KOPT-K1 (cell line): ENCODE measurements around the gene GFPT1.

Source experiments
- H3K27ac ChIP-seq: fragments of 200-600 bp; sonication (generic); 2 replicates; pipeline ENCODE4 v1.5.1; 2016; ENCODE audit warnings: antibody characterized with exemption, mild to moderate bottlenecking, low read depth, low read length; ENCODE audit not compliant: poor library complexity, severe bottlenecking
- H3K36me3 ChIP-seq: fragments of 200-600 bp; sonication (generic); 2 replicates; pipeline ENCODE4 v1.5.1; 2017; ENCODE audit warnings: antibody characterized with exemption, mild to moderate bottlenecking, low read length, moderate library complexity; ENCODE audit not compliant: insufficient read depth
- H3K9me3 ChIP-seq: fragments of 200-600 bp; sonication (generic); 2 replicates; pipeline ENCODE4 v1.5.1; 2017; ENCODE audit warnings: antibody characterized with exemption, low read length, mild to moderate bottlenecking; ENCODE audit not compliant: insufficient read depth, poor library complexity, severe bottlenecking

GFPT1 gene

GRCh38 chr2:69298261-69298660 lies 88.8 kb downstream of the GFPT1 start:
- Histone ChIP-seq H3K9me3 (no peaks in the 10 kb centered on the region), H3K27ac (no peak overlapping the region), H3K36me3 (no peaks in the 10 kb centered on the region)

GRCh38 chr2:69297216-69297615 lies 89.8 kb downstream of the GFPT1 start:
- no peak overlapping the region for H3K27ac ChIP-seq
- no peaks in the 10 kb centered on the region for H3K36me3 ChIP-seq

GRCh38 chr2:69296421-69296820 lies 90.6 kb downstream of the GFPT1 start:
- no peak overlapping the region for H3K27ac ChIP-seq
- no peaks in the 10 kb centered on the region for H3K36me3 ChIP-seq
- no peaks in the 10 kb centered on the region for H3K9me3 ChIP-seq

More at GRCh38 chr2:69297216-69297615, 89.8 kb downstream of the GFPT1 start:
- no peaks in the 10 kb centered on the region for H3K9me3 ChIP-seq

- Histone ChIP-seq H3K36me3 (no peaks in the 10 kb centered on the region), H3K27ac (no peak overlapping the region), H3K9me3 (no peaks in the 10 kb centered on the region)
These were observed 94.8 kb downstream of the GFPT1 start for GRCh38 chr2:69292256-69292655.

DNA sequence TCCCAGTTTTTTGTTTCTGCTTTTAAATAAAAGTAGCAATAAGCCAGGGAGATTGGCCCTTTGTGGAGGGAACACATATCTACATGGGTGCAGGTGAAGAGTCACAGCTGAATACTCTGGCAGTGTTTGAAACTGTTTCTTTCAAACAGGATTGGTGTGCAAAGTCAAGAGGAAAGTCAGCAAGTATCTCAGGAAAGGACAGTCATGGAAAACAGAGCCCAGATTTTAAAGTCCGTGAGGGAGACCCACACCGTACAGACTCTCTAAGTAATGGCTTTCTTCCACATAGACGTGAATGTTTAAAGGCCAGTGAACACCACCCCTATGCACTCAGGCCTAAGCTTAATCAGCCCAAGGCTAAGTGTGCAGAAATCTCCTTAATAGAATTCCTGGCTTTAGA lies 95.3 kb downstream of the GFPT1 start:
- H3K27ac ChIP-seq: no peak overlapping the region
- no peaks in the 10 kb centered on the region for H3K36me3 ChIP-seq
- H3K9me3 ChIP-seq: no peaks in the 10 kb centered on the region

GRCh38 chr2:69291004-69291650 lies 95.9 kb downstream of the GFPT1 start:
- Histone ChIP-seq H3K27ac (no peak overlapping the region), H3K36me3 (no peaks in the 10 kb centered on the region), H3K9me3 (no peaks in the 10 kb centered on the region)

DNA sequence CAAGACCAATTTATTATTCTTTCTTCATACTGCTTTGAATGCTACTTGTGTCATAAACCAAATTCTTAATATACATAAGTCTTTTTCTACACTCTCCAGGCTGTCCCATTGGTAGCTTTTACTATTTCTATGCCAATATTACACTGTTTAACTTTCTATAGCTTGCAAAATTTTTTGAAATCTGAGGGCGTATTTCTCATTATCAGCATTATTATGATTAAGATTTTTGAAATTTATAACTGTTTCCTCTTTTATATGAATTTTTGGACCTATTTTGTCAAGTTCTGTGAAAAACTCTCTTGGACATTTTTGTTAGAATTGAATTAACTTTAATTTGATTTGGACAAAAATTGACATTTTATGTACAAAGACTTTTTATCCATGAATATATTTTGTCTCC lies 98.6 kb downstream of the GFPT1 start:
- Histone ChIP-seq H3K36me3 (no peaks in the 10 kb centered on the region), H3K27ac (no peak overlapping the region), H3K9me3 (no peaks in the 10 kb centered on the region)

- Histone ChIP-seq H3K9me3 (no peaks in the 10 kb centered on the region), H3K36me3 (no peaks in the 10 kb centered on the region), H3K27ac (no peak overlapping the region)
These were observed 99.5 kb downstream of the GFPT1 start for GRCh38 chr2:69287544-69287943.

DNA sequence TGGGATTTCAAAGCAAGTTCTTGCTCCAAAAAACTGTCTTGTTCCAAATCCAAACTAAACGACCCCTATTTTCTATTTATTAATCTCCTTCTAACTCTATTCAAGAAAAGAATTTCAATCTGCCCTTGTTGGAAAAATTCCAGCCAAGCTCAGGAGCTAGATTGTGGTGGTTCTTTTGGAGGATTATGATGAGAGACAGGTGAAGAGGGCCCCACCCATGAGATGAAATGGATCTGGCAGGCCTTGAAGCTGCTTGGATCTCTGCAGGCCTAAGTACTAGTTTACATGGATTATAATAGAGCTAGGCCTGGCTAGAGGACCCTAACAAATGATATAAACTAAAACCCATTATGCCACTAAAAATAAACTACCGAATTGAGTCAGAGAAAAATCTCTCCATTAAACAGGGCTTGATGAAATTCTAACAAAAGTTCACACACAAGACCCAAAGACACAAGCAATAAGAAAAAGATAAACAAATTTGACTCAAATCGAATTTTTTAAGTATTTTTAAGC lies 101.6 kb downstream of the GFPT1 start:
- H3K9me3 ChIP-seq: no peaks in the 10 kb centered on the region
- no peaks in the 10 kb centered on the region for H3K36me3 ChIP-seq
- no peak overlapping the region for H3K27ac ChIP-seq

DNA sequence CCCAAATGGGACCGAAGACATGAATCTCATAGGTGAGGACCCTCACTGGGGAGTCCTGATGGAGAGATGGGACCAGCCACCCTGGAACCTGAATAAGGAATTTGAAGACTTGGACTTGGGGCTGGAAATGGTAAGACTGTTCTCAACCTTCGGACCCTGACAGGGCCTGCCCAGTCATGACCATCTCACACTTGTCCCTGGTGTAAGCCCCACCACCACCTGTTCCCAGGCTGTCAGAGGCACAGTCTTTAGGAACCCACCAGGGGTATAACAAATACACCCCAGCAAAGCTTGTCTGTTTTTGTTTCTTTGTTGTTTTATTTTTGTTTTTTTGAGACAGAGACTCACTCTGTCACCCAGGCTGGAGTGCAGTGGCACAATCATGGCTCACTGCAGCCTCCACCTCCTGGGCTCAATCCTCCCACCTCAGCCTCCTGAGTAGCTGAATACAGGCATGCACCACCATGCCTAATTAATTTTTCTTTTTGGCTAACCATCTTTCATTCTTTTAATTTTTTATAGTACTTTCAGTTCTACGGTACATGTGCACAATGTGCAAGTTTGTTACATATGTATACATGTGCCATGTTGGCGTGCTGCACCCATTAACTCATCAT lies 106.1 kb downstream of the GFPT1 start:
- Histone ChIP-seq H3K27ac (no peak overlapping the region), H3K9me3 (no peaks in the 10 kb centered on the region), H3K36me3 (no peaks in the 10 kb centered on the region)

DNA sequence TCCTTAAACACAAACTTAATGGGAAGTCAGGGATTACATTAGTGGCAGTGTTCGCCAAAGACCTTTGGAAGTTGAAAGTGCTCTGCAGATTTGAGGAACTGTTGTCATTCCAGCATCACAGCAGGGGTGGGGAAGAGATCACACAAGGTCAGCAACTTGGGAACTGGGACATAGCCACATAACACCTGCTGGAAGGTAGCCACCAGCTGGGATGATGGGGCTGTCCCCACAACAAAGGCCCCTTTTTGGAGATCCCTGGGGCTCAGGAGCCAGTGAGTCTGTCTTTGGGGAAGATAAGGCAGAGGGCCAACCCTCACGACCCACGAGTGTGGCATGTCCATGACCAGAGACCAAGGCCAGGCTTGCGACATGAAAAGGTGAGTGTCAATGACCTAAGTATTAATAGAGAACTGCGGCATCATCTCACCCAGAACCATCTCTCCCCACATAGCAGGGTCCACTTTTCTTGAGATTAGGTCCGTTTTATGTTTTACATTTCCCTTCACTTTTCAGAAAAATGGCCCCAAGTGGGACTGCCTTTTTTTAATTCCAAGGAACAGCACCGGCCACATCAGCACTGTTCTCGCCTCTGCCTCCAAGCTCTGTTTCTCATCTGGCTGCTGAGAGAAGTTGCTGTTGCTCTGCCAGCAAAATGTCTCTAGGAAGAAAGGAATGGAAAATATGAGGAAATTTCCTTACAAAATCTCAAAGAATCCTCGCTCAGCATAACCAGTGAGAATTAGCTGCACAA lies 106.9 kb downstream of the GFPT1 start:
- no peaks in the 10 kb centered on the region for H3K9me3 ChIP-seq
- H3K36me3 ChIP-seq: no peaks in the 10 kb centered on the region
- H3K27ac ChIP-seq: no peak overlapping the region

DNA sequence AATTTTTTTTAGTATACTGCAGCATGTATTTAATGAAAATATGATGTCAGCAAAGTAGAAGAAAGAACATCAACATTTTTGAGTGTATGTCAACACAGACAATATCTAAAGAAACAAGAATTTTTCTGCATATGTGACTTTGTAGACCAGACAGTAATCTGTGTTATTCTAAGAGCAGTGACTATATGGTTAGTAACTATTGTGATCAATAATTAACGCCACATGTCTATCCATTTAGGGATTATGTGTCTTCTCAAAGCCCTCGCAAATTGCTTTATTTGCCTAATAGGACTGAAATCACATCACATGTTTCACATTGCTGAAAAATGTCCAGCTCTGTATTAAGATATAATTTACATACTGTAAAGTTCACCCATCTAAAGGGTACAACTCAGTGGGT lies 107.8 kb downstream of the GFPT1 start:
- Histone ChIP-seq H3K27ac (no peak overlapping the region), H3K9me3 (no peaks in the 10 kb centered on the region), H3K36me3 (no peaks in the 10 kb centered on the region)

- H3K36me3 ChIP-seq: no peaks in the 10 kb centered on the region
- H3K27ac ChIP-seq: no peak overlapping the region
- H3K9me3 ChIP-seq: no peaks in the 10 kb centered on the region
These were observed 108.7 kb downstream of the GFPT1 start for GRCh38 chr2:69278366-69278765.

DNA sequence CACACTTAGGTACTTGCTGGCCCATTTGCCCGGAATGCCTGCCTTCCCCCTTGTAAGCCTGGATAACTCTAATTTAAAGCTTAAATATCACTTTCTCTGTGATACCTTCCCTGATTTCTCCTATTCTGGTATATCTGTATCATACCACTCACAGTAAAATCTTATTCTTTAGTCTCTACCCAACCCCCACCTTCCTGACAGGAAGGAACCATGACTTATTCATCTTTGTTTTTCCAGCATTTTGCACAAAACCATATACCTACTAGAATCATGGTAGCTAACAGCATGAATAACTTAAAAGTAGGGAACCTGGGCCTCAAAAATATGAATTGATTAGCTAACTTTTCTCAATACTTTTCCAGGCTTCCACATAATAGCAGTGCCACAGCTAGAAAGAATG lies 111.5 kb downstream of the GFPT1 start:
- Histone ChIP-seq H3K36me3 (no peaks in the 10 kb centered on the region), H3K9me3 (no peaks in the 10 kb centered on the region), H3K27ac (no peak overlapping the region)

DNA sequence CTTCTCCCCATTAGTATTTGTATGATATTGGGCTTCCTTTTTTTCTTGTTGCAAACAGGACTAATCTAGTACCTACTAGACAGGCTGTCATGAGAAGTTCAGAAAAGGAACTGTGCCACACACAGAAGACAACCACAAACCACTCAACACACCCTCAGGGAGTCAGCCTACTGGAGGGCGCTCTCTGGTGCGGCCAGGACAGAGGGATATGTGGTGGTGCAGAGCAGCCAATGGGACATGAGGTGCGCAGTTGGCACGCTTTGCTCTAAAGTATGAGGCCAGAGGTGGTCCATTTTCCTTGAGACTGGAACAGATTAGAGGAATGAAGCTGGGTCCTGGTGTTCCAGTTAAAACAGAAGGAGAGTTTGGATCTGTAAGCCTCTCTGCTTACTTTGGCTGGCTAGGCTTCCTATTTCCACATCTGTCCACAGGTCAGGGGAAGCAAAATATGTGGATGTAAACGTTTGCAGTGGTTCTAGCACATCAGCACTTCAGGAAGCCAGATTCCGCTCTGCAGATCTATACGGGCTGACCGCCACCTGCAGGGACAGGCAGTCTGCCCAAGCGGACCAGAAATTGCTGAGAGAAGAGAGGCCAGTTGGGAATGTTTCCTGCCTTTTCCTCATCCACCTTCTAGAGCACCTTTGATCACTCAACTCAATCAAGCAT lies 114.1 kb downstream of the GFPT1 start:
- no peaks in the 10 kb centered on the region for H3K9me3 ChIP-seq
- H3K36me3 ChIP-seq: no peaks in the 10 kb centered on the region
- no peak overlapping the region for H3K27ac ChIP-seq
